Hepatocyte (in vitro differentiated cells): Measurements from ENCODE around the gene SCUBE2.

Experiments
- EZH2 ChIP-seq: fragments of 200-600 bp; sonication (generic); IDR thresholded peaks from 2 replicates; pipeline ENCODE4 v1.6.1; 2016; ENCODE audit warnings: antibody characterized with exemption, mild to moderate bottlenecking, borderline replicate concordance
- EZH2phosphoT487 ChIP-seq: fragments of 200-600 bp; sonication (generic); IDR thresholded peaks from one replicate; pipeline ENCODE4 v1.6.1; 2018; ENCODE audit warnings: antibody characterized with exemption, mild to moderate bottlenecking, low read depth, moderate library complexity; ENCODE audit not compliant: unreplicated experiment, severe bottlenecking

DNA sequence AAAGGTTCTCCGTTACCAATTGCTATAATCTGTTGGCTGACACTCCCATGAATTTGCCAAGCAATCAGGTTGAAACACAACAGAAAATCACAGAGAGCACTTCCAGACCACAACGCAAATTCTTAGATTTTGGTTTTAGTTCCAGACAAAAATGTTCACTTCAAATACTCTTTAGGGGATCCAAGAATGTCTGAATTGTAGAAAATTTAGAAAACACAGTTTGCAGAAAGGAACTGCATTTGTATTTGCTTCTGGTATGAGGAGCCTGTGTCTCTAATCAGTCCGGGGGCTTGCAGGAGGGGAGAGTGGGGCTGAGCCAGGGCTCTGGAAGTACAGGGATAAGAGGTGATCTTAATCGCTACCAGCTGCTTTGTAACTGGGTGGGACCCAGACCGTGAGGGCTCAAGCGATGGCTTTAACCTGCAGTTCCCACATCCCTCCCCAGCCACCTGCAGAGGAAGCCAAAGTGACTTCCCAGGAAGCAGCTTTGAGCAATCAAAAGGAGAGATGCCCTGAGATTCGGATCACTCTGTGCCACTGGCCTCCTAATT lies 18.7 kb downstream of the SCUBE2 start:
- no peak for TF ChIP-seq EZH2phosphoT487
- no peak for TF ChIP-seq EZH2
